ENCODE results near the gene SORCS2. TPM values are rescaled to one million over a fixed set of nuclear protein-coding genes. Genes with fewer than 3 reads are reported as not detected.

SORCS2 gene
- total and polyA plus RNA-seq, 2 of the 4 experiments (the other 2 are of a cell fraction), result 0.36 to 0.62 TPM

- Histone ChIP-seq H2AK9ac (replicated peaks; ENCODE audit: low read depth, low read length, poor library complexity) (no peak overlapping the region), H3K4me2 (ENCODE audit: low read depth, low read length) (no peak overlapping the region), H2BK120ac (ENCODE audit: low read depth, low read length) (no peak overlapping the region), H2BK5ac (ENCODE audit: low read depth, low read length, poor library complexity, severe bottlenecking) (no peak overlapping the region), H3K18ac (ENCODE audit: low read depth, low read length) (no peak overlapping the region), H3K14ac (replicated peaks; ENCODE audit: low read depth, low read length) (no peak overlapping the region), H3K9ac (ENCODE audit: low read depth, low read length) (no peak overlapping the region), H4K5ac (ENCODE audit: low read depth, low read length) (no peak overlapping the region), H3K27ac (ENCODE audit: insufficient read depth, low read length) (no peak overlapping the region), H2AK5ac (ENCODE audit: low read depth, low read length) (no peak overlapping the region), H4K20me1 (ENCODE audit: insufficient read depth, low read length) (no peaks in the 10 kb centered on the region), H3K4me3 (ENCODE audit: insufficient read depth, low read depth, low read length) (no peak overlapping the region), H2BK15ac (ENCODE audit: low read depth, low read length) (no peak overlapping the region), H3K9me3 (ENCODE audit: control insufficient read depth, insufficient read depth, low read length) (no peaks in the 10 kb centered on the region), H3K4me1 (ENCODE audit: control insufficient read depth, insufficient read depth, low read length) (no peaks in the 10 kb centered on the region), H3K9me1 (ENCODE audit: insufficient read depth, low read length) (no peaks in the 10 kb centered on the region), H3K4ac (ENCODE audit: low read depth, low read length) (no peak overlapping the region), H4K91ac (ENCODE audit: insufficient read depth, low read depth, low read length) (no peak overlapping the region), H3K36me3 (ENCODE audit: control insufficient read depth, insufficient read depth, low read length) (no peaks in the 10 kb centered on the region), H3K27me3 (ENCODE audit: control insufficient read depth, insufficient read depth, low read length) (peaks cover 33% of the 10 kb centered on the region), H3K56ac (ENCODE audit: extremely low read depth, insufficient read depth, low read length) (no peak overlapping the region), H3K79me1 (ENCODE audit: low read depth in 1 of 2, low read length in 2 of 2) (no peaks in the 10 kb centered on the region), H2AFZ (replicated peaks; ENCODE audit: low read length, poor library complexity) (no peak overlapping the region), H3K23ac (ENCODE audit: low read depth, low read length) (no peak overlapping the region), H4K8ac (ENCODE audit: low read depth in 2 of 2, low read length in 2 of 2) (no peak overlapping the region), H2BK20ac (ENCODE audit: low read depth, low read length) (no peak overlapping the region)
- CTCF ChIA-PET, result no interaction called here
- dilution Hi-C loops (cut with HindIII; ENCODE audit: low sequenced_read_pairs, unreplicated experiment), result no loop called here
- intact Hi-C loops (cut with micrococcal nuclease), result no loop called here
- ATAC-seq (ENCODE audit: low read depth) (no peak), DNase-seq (no peak)
- WGBS, 2 experiments (ENCODE audit: extremely low coverage in 2 of 2, insufficient read length in 1 of 2), result 17% methylated on average over 2 of the region's 6 CpGs; no CpG with 5 or more reads in 1 of the 2 experiments
- BruUV-seq (replicated peaks), result no TSS peak
- TF ChIP-seq NFE2L2 (IDR thresholded peaks at IDR 0.05; ENCODE audit: low read depth, low read length) (no peak), RFX5 (IDR thresholded peaks at IDR 0.05; ENCODE audit: low read depth, low read length) (no peak), MAZ (IDR thresholded peaks at IDR 0.05; ENCODE audit: borderline replicate concordance, low read depth, low read length) (no peak), MXI1 (IDR thresholded peaks at IDR 0.05; ENCODE audit: borderline replicate concordance, low read depth, low read length) (no peak), RAD21 (IDR thresholded peaks at IDR 0.05; ENCODE audit: low read length) (no peak), CHD1 (IDR thresholded peaks at IDR 0.05; ENCODE audit: low read depth, low read length) (no peak)
- POLR2A ChIA-PET (ENCODE audit: unreplicated experiment), result no interaction called here
- in situ Hi-C loops (cut with MboI; ENCODE audit: low sequenced_read_pairs), result no loop called here
Measured at GRCh38 chr4:7476820-7477219, 284.5 kb downstream of the SORCS2 start.
